Measurements from ENCODE around the gene LMBR1L. TPM values are rescaled to one million over a fixed set of nuclear protein-coding genes. Genes with fewer than 3 reads are reported as not detected.
"Not testable (repeated sequence)": the region's sequence is repeated elsewhere in the genome, so short reads cannot be mapped to it uniquely, and the experiment has no call there.

Gene LMBR1L
- total RNA-seq, 1 experiment from 2014 or later = 78.2 TPM

DNA sequence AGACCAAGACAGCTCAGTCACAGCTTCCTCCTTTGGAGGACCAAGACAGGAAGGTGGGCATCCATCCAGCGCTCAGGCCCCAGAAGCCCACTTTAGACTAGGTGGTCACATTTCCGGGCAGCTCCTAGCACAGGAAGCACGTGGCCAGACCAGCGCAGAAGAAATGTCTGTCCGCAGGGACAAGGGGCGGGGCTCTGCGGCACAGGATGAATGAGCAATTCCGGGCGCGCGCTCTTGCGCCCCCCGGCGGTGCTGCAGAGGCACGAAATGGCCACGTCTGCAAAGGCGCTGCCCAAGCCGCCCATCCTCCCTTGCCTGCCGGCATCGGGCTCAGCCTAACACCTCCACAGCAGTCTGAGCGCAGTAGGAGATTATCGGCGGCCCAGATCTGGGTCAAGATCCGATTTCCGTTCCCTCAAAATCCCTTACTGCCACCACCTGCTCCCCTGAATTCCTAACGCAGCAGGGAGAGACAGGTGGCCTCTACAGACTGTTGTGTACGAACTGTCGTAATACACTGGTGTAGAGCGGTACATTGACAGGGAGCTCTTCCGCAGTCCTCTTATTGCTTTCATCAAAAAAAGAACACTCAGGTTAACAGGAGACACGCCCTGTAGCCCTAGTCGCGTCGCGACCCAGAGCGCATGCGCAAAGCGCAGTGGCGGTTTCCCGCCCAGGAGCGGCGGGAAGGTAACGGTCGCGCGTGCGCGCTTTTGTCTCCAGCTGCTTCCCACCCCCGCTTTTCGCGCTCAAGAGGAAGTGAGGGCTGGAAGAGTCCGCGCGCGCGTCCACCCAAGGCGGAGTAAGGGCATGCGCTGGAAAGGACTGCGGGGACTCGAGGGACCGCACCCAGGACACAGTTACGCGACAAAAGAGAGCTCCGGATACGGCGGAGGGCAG is 19.8 kb upstream of the LMBR1L start (continued):
- TF ChIP-seq, protein P1, sequence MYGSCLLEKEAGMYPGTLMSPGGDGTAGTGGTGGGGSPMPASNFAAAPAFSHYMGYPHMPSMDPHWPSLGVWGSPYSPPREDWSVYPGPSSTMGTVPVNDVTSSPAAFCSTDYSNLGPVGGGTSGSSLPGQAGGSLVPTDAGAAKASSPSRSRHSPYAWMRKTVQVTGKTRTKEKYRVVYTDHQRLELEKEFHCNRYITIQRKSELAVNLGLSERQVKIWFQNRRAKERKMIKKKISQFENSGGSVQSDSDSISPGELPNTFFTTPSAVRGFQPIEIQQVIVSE (CRISPR knock-in tag; IDR thresholded peaks at IDR 0.05; ENCODE audit: borderline replicate concordance) = 0 out of 2 replicates have a peak, but pooled peaks have one; percentile 28
- TF ChIP-seq ZNF396 (CRISPR knock-in tag; IDR thresholded peaks at IDR 0.05; ENCODE audit: borderline replicate concordance) = no peak

DNA sequence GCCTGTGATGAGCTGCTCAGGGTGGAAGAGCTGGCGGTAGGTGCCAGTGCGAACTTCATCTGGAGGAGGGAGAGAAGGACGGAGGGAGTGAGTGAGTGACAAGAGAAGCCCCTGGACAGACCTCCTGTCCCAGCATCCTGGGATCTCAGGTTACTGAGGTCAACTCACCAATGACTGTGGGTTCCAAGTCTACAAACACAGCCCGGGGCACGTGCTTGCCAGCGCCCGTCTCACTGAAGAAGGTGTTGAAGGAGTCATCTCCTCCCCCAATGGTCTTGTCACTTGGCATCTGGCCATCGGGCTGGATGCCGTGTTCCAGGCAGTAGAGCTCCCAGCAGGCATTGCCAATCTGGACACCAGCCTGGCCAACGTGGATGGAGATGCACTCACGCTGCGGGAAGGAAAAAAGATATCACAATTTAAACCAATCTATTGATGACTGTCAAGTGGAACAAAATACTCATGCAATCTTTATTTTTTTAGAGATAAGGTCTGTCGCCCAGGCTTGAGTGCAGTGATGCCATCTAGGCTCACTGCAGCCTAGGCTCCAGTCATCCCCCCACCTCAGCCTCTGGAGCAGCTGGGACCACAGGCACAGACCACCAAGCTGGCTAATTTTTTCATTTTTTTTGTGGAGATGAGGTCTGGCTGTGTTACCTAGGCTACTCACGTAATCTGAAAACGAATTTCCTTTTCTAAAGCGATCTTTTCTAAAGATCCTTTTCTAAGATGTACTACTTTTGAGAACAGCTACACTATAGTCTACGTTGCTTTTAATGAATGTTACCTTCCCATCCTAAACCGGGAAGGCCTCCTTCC is 18.9 kb upstream of the LMBR1L start:
- TF ChIP-seq HMGA2 (CRISPR knock-in tag; IDR thresholded peaks at IDR 0.05) (no peak), TEAD4 (CRISPR knock-in tag; IDR thresholded peaks at IDR 0.05) (no peak), ZNF423 (CRISPR knock-in tag; IDR thresholded peaks at IDR 0.05) (no peak), ZNF219 (CRISPR knock-in tag; IDR thresholded peaks at IDR 0.05; ENCODE audit: borderline replicate concordance) (no peak), ESRRA (CRISPR knock-in tag; IDR thresholded peaks at IDR 0.05; ENCODE audit: borderline replicate concordance) (no peak), FOXJ3 (CRISPR knock-in tag; IDR thresholded peaks at IDR 0.05; ENCODE audit: borderline replicate concordance) (no peak), CREM (CRISPR knock-in tag; IDR thresholded peaks at IDR 0.05) (no peak)
- TF ChIP-seq, protein P2, sequence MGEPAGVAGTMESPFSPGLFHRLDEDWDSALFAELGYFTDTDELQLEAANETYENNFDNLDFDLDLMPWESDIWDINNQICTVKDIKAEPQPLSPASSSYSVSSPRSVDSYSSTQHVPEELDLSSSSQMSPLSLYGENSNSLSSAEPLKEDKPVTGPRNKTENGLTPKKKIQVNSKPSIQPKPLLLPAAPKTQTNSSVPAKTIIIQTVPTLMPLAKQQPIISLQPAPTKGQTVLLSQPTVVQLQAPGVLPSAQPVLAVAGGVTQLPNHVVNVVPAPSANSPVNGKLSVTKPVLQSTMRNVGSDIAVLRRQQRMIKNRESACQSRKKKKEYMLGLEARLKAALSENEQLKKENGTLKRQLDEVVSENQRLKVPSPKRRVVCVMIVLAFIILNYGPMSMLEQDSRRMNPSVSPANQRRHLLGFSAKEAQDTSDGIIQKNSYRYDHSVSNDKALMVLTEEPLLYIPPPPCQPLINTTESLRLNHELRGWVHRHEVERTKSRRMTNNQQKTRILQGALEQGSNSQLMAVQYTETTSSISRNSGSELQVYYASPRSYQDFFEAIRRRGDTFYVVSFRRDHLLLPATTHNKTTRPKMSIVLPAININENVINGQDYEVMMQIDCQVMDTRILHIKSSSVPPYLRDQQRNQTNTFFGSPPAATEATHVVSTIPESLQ (CRISPR knock-in tag; IDR thresholded peaks at IDR 0.05) = no peak
- TF ChIP-seq, protein P3, sequence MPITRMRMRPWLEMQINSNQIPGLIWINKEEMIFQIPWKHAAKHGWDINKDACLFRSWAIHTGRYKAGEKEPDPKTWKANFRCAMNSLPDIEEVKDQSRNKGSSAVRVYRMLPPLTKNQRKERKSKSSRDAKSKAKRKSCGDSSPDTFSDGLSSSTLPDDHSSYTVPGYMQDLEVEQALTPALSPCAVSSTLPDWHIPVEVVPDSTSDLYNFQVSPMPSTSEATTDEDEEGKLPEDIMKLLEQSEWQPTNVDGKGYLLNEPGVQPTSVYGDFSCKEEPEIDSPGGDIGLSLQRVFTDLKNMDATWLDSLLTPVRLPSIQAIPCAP (CRISPR knock-in tag; IDR thresholded peaks at IDR 0.05) = no peak
- H3K36me3 Mint-ChIP-seq = peaks cover 40% of the 10 kb centered on the region
- CTCF ChIA-PET = interaction anchor here (0.6 to 3.4 kb wide), 23 partner anchors 9 to 237 kb away, joined by 3 to 39 read pairs (median 5); partner anchors contain the start of genes DHH, LMBR1L, SPATS2 and TUBA1A
- no peaks in the 10 kb centered on the region for H3K9me3 Mint-ChIP-seq
- H3K27me3 Mint-ChIP-seq (ENCODE audit: low read depth) = no peaks in the 10 kb centered on the region; the same call in 1 of the 2 replicates
- DNase-seq (ENCODE audit: low spot score) (no peak), ATAC-seq (no peak)
- H3K4me1 Mint-ChIP-seq = peaks cover 19% of the 10 kb centered on the region
- POLR2A ChIA-PET = interaction anchor here (0.7 to 1.2 kb wide), 5 partner anchors 16 to 98 kb away, joined by 3 to 4 read pairs (median 3); no protein-coding TSS in a partner anchor
- peak overlapping the region; percentile 99 for H3K27ac Mint-ChIP-seq
- peak overlapping the region; percentile 90 for H3K4me3 Mint-ChIP-seq

DNA sequence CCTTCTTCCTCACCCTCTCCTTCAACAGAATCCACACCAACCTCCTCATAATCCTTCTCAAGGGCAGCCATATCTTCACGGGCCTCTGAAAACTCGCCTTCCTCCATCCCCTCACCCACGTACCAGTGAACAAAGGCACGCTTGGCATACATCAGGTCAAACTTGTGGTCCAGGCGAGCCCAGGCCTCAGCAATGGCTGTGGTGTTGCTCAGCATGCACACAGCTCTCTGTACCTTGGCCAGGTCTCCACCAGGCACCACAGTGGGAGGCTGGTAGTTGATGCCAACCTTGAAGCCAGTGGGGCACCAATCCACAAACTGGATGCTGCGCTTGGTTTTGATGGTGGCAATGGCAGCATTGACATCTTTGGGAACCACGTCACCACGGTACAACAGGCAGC is 17.3 kb upstream of the LMBR1L start:
- not testable (repeated sequence) for H3K4me3 Mint-ChIP-seq
- CTCF ChIA-PET = interaction anchor here (2.0 kb wide), 1 partner anchor 39 kb away, joined by 6 read pairs; no protein-coding TSS in a partner anchor

DNA sequence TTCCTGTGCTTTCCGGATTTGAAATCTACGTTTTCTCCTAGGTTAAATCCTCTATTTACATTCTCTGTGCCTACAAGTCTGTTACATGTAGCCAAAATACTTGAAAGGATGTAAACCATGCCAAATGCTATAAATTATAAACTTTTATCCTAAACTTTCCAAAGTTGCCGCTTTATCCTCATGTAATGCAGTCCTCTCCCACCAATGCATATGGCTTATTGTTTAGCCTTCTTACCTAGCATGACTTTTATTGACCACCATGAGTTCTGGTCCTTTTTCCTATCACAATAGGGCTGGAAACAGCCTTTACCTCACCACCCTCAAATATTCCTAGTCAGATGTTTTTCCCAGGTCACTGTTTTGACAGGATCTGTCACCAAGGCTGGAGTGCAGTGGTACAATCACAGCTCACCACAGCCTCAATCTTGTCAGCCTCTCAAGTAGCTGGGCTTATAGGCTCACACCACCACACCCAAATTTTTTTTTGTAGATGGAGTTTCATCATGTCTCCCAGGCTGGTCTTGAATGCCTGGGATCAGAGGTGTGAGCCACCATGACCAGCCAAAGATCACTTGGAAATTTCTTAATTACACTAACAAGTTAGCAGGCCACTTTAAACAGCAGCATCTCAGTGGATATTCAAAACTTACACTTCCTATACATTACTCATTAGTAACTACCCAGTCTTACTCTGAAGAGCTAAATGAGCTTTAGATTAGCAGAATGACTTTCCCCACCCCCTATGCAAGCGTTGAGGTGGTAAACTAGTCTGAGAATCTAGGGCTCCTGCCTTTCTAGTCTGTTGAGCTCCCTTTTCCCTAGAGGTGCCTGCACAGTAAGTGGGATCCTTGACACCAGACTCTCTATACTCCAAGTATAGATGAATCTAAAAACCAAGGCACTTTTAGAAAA is 16.5 kb upstream of the LMBR1L start:
- DNase-seq (ENCODE audit: low spot score) = no peak
- Mint-ChIP-seq H3K4me1 (peaks cover 17% of the 10 kb centered on the region), H3K36me3 (peaks cover 40% of the 10 kb centered on the region), H3K27me3 (ENCODE audit: low read depth) (no peaks in the 10 kb centered on the region), H3K4me3 (no peak overlapping the region), H3K9me3 (no peaks in the 10 kb centered on the region), H3K27ac (peak overlapping the region; percentile 11)
- POLR2A ChIA-PET = no interaction called here
- CTCF ChIA-PET = interaction anchor here (0.6 to 2.0 kb wide), 3 partner anchors 38 to 374 kb away, joined by 3 to 6 read pairs (median 3); no protein-coding TSS in a partner anchor
- ATAC-seq = no peak
- TF ChIP-seq, protein P4, sequence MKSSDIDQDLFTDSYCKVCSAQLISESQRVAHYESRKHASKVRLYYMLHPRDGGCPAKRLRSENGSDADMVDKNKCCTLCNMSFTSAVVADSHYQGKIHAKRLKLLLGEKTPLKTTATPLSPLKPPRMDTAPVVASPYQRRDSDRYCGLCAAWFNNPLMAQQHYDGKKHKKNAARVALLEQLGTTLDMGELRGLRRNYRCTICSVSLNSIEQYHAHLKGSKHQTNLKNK (CRISPR knock-in tag; IDR thresholded peaks at IDR 0.05) = no peak
- TF ChIP-seq, protein P5, sequence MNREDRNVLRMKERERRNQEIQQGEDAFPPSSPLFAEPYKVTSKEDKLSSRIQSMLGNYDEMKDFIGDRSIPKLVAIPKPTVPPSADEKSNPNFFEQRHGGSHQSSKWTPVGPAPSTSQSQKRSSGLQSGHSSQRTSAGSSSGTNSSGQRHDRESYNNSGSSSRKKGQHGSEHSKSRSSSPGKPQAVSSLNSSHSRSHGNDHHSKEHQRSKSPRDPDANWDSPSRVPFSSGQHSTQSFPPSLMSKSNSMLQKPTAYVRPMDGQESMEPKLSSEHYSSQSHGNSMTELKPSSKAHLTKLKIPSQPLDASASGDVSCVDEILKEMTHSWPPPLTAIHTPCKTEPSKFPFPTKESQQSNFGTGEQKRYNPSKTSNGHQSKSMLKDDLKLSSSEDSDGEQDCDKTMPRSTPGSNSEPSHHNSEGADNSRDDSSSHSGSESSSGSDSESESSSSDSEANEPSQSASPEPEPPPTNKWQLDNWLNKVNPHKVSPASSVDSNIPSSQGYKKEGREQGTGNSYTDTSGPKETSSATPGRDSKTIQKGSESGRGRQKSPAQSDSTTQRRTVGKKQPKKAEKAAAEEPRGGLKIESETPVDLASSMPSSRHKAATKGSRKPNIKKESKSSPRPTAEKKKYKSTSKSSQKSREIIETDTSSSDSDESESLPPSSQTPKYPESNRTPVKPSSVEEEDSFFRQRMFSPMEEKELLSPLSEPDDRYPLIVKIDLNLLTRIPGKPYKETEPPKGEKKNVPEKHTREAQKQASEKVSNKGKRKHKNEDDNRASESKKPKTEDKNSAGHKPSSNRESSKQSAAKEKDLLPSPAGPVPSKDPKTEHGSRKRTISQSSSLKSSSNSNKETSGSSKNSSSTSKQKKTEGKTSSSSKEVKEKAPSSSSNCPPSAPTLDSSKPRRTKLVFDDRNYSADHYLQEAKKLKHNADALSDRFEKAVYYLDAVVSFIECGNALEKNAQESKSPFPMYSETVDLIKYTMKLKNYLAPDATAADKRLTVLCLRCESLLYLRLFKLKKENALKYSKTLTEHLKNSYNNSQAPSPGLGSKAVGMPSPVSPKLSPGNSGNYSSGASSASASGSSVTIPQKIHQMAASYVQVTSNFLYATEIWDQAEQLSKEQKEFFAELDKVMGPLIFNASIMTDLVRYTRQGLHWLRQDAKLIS (CRISPR knock-in tag; IDR thresholded peaks at IDR 0.05; ENCODE audit: borderline replicate concordance) = 0 out of 2 replicates have a peak, but pooled peaks have one; percentile 18
- TF ChIP-seq, protein P6, sequence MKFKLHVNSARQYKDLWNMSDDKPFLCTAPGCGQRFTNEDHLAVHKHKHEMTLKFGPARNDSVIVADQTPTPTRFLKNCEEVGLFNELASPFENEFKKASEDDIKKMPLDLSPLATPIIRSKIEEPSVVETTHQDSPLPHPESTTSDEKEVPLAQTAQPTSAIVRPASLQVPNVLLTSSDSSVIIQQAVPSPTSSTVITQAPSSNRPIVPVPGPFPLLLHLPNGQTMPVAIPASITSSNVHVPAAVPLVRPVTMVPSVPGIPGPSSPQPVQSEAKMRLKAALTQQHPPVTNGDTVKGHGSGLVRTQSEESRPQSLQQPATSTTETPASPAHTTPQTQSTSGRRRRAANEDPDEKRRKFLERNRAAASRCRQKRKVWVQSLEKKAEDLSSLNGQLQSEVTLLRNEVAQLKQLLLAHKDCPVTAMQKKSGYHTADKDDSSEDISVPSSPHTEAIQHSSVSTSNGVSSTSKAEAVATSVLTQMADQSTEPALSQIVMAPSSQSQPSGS (CRISPR knock-in tag; IDR thresholded peaks at IDR 0.05; ENCODE audit: borderline replicate concordance, low read depth) = no peak
- no peak for TF ChIP-seq NFYB (CRISPR knock-in tag; conservative IDR thresholded peaks at IDR 0.05; ENCODE audit: low read depth)

More for the DNA sequence above, 17.3 kb upstream of the LMBR1L start:
- H3K9me3 Mint-ChIP-seq; H3K27ac Mint-ChIP-seq; ATAC-seq; POLR2A ChIA-PET; H3K27me3 Mint-ChIP-seq (ENCODE audit: low read depth); DNase-seq (ENCODE audit: low spot score): not testable (repeated sequence)
- peaks cover 19% of the 10 kb centered on the region for H3K4me1 Mint-ChIP-seq
- H3K36me3 Mint-ChIP-seq = peaks cover 40% of the 10 kb centered on the region
